OCI-LY7 (cell line): ENCODE data around the gene LIMK2. TPM values are rescaled to one million over a fixed set of nuclear protein-coding genes. Genes with fewer than 3 reads are reported as not detected.
"Not testable (repeated sequence)": the region's sequence is repeated elsewhere in the genome, so short reads cannot be mapped to it uniquely, and the experiment has no call there.

Experiments used
- BruUV-seq: library from RNA; stranded (reverse); fragments of 400-500 nt; replicated peaks from 2 replicates; lab custom pipeline; 2021; lab: Mats Ljungman, UMichigan
- CTCF ChIA-PET: fragments of 300-600 bp; sonication (Branson Sonifier 250); formaldehyde crosslinking; loops from one replicate; lab custom pipeline; 2022; ENCODE audit warnings: antibody characterized with exemption; ENCODE audit not compliant: unreplicated experiment; lab: Charles Lee
- POLR2A ChIA-PET: fragments of 300-600 bp; sonication (Branson Sonifier 250); formaldehyde crosslinking; loops from one replicate; lab custom pipeline; 2022; ENCODE audit warnings: antibody characterized with exemption; lab: Charles Lee
- DNase-seq: peaks from one replicate; pipeline ENCODE4 v3.0.0-alpha.2; 2015; ENCODE audit warnings: low spot score
- H2AFZ ChIP-seq: fragments of 200-600 bp; sonication (generic), shearing (Covaris generic); 2 replicates; pipeline ENCODE4 v1.6.1; 2014; ENCODE audit warnings: mild to moderate bottlenecking, antibody characterized with exemption, low read length, moderate library complexity
- H3K27ac ChIP-seq: fragments of 200-600 bp; sonication (generic); 2 replicates; pipeline ENCODE4 v1.5.1; 2014; ENCODE audit warnings: mixed run types, low read depth, mild to moderate bottlenecking, moderate library complexity, low read length, inconsistent platforms; ENCODE audit not compliant: poor library complexity, severe bottlenecking
- H3K36me3 ChIP-seq: fragments of 200-600 bp; sonication (generic); 2 replicates; pipeline ENCODE4 v1.6.1; 2014; ENCODE audit warnings: mild to moderate bottlenecking, antibody characterized with exemption, low read length, moderate library complexity, mixed read lengths; ENCODE audit not compliant: insufficient read depth
- H3K4me1 ChIP-seq: fragments of 200-600 bp; sonication (generic); 2 replicates; pipeline ENCODE4 v1.5.1; 2014; ENCODE audit warnings: mild to moderate bottlenecking, low read length; ENCODE audit not compliant: insufficient read depth, poor library complexity, severe bottlenecking
- H3K4me2 ChIP-seq: fragments of 200-600 bp; sonication (generic); 2 replicates; pipeline ENCODE4 v1.6.1; 2014; ENCODE audit warnings: mild to moderate bottlenecking, low read length
- H3K4me3 ChIP-seq: fragments of 200-600 bp; sonication (generic); 2 replicates; pipeline ENCODE4 v1.5.1; 2014; ENCODE audit warnings: mild to moderate bottlenecking, low read depth, low read length; ENCODE audit not compliant: poor library complexity, severe bottlenecking
- H3K79me2 ChIP-seq: fragments of 200-600 bp; sonication (generic); 2 replicates; pipeline ENCODE4 v1.6.1; 2016; ENCODE audit warnings: low read depth, mild to moderate bottlenecking, low read length, moderate library complexity, mixed read lengths; ENCODE audit not compliant: insufficient read depth
- H3K9me2 ChIP-seq: fragments of 200-600 bp; sonication (generic); 2 replicates; pipeline ENCODE4 v1.6.1; 2016; ENCODE audit warnings: mild to moderate bottlenecking, low read length, mixed read lengths; ENCODE audit not compliant: insufficient read depth
- H3K9me3 ChIP-seq: fragments of 200-600 bp; sonication (generic); 2 replicates; pipeline ENCODE4 v1.6.1; 2014; ENCODE audit warnings: mild to moderate bottlenecking, mixed run types, low read length, mixed read lengths
- H4K20me1 ChIP-seq: fragments of 200-600 bp; sonication (generic); 2 replicates; pipeline ENCODE4 v1.6.1; 2014; ENCODE audit warnings: mild to moderate bottlenecking, antibody characterized with exemption, low read length, moderate library complexity, mixed read lengths; ENCODE audit not compliant: insufficient read depth
- EZH2phosphoT487 ChIP-seq: fragments of 200-600 bp; sonication (generic); IDR thresholded peaks from 2 replicates; pipeline ENCODE4 v1.6.1; 2018; ENCODE audit warnings: low read depth, borderline replicate concordance, mild to moderate bottlenecking, mixed run types, antibody characterized with exemption, low read length, moderate library complexity, mixed read lengths
- intact Hi-C: fragments of 100-400 bp; cut with micrococcal nuclease; formaldehyde crosslinking; loops from one replicate; pipeline ENCODE4 v1.10.0; 2022; ENCODE audit not compliant: unreplicated experiment
- total RNA-seq, 2 experiments: library from RNA; depleted of rRNA in 1 of 2; stranded (reverse); fragments of >200 nt in 1 of 2; shearing (Covaris generic) in 1 of 2; gene quantifications; 2 replicates each; pipeline ENCODE4 v1.2.3, GENCODE V29; 2014 to 2022
- TF ChIP-seq, protein P1 (sequence below): fragments of 200-600 bp; sonication (generic); conservative IDR thresholded peaks from 2 replicates; pipeline ENCODE4 v1.5.1; 2014; ENCODE audit warnings: mild to moderate bottlenecking, antibody characterized with exemption, low read length, moderate library complexity, mixed read lengths

The LIMK2 gene
- total RNA-seq, 2 experiments from 2014 or later = 16.2 to 24.8 TPM

DNA sequence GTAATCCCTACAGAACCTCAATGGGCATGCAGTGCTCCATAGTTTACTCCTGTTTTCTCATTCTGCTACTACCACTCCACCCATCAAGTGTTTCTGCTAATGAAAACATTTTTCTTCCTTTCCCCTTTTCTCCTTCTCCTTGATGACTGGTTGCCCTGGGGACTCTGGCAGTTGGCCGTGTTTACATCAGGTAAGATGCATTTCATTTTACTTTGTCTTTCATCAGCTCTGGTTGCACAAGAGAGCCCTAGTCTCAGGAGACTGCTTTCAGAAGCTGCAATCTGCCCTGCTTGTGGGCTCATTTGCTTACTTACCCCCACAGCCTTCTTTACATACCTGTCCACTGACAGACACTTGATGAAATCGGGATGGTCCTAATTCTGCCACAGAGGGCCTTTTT, 19.6 kb upstream of the LIMK2 start:
- Histone ChIP-seq H3K9me3 (no peaks in the 10 kb centered on the region), H3K9me2 (no peaks in the 10 kb centered on the region), H3K4me1 (no peaks in the 10 kb centered on the region), H3K4me3 (no peak overlapping the region), H3K36me3 (peaks cover 29% of the 10 kb centered on the region), H3K4me2 (no peak overlapping the region), H3K27ac (no peak overlapping the region), H3K79me2 (no peaks in the 10 kb centered on the region), H2AFZ (no peak overlapping the region), H4K20me1 (no peaks in the 10 kb centered on the region)
- BruUV-seq = no TSS peak
- TF ChIP-seq, protein P1, sequence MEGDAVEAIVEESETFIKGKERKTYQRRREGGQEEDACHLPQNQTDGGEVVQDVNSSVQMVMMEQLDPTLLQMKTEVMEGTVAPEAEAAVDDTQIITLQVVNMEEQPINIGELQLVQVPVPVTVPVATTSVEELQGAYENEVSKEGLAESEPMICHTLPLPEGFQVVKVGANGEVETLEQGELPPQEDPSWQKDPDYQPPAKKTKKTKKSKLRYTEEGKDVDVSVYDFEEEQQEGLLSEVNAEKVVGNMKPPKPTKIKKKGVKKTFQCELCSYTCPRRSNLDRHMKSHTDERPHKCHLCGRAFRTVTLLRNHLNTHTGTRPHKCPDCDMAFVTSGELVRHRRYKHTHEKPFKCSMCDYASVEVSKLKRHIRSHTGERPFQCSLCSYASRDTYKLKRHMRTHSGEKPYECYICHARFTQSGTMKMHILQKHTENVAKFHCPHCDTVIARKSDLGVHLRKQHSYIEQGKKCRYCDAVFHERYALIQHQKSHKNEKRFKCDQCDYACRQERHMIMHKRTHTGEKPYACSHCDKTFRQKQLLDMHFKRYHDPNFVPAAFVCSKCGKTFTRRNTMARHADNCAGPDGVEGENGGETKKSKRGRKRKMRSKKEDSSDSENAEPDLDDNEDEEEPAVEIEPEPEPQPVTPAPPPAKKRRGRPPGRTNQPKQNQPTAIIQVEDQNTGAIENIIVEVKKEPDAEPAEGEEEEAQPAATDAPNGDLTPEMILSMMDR = no peak
- no peak for TF ChIP-seq EZH2phosphoT487
- POLR2A ChIA-PET = interaction anchor here (0.6 to 2.0 kb wide), 4 partner anchors 15 to 29 kb away, joined by 3 to 6 read pairs (median 4); no protein-coding TSS in a partner anchor
- CTCF ChIA-PET = no interaction called here
- intact Hi-C loops = no loop called here
- peak; percentile 15 for DNase-seq

DNA sequence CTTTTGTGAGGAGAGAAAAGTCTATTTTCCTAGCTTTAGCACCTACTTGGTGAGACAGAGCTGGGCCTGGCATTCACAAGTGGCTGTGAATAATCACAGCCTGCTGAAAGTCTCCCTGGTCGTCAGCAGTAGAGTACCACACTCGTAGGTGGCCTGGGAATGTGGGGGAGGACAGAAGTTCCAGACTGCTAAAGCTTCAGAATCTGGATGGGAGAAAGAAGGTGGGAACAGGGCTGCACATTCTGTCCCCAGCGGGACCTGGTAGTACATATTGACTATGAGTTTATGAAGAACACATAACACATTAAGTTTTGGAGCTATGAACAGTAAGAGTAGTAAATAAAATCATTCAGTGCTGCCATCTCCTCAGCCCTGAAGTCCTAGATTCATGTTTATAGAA, 19.0 kb upstream of the LIMK2 start:
- CTCF ChIA-PET = no interaction called here
- no peak overlapping the region for H3K4me2 ChIP-seq

DNA sequence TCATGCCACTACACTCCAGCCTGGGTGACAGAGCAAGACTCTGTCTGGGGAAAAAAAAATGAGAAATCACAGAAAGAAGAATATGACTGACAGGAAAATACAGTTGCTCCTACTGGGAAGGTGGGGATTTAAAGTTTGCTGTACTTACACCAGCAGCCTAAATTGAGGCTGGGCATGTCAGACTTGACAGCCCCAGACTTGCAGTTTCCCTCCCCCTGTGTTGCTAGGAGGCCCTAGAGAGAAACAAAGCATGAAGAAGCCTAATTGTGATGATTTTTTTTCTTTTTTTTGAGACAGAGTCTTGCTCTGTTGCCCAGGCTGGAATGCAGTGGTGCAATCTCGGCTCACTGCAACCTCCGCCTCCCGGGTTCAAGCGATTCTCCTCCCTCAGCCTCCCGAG, 17.4 kb upstream of the LIMK2 start:
- H3K4me2 ChIP-seq, H2AFZ ChIP-seq, H3K79me2 ChIP-seq, POLR2A ChIA-PET, H3K27ac ChIP-seq, CTCF ChIA-PET, intact Hi-C loops, H3K9me3 ChIP-seq, H3K9me2 ChIP-seq, H4K20me1 ChIP-seq, H3K4me1 ChIP-seq, H3K4me3 ChIP-seq, BruUV-seq, DNase-seq: not testable (repeated sequence)
- H3K36me3 ChIP-seq = peaks cover 22% of the 10 kb centered on the region; the same call in 1 of the 2 replicates

More for the DNA sequence above, 19.0 kb upstream of the LIMK2 start:
- TF ChIP-seq, protein P1 = no peak
- no peak for TF ChIP-seq EZH2phosphoT487
- Histone ChIP-seq H4K20me1 (no peaks in the 10 kb centered on the region), H3K36me3 (peaks cover 28% of the 10 kb centered on the region), H3K4me3 (no peak overlapping the region), H3K79me2 (no peaks in the 10 kb centered on the region), H3K27ac (no peak overlapping the region), H3K9me3 (no peaks in the 10 kb centered on the region), H3K9me2 (no peaks in the 10 kb centered on the region), H3K4me1 (no peaks in the 10 kb centered on the region), H2AFZ (no peak overlapping the region)
- POLR2A ChIA-PET = interaction anchor here (0.6 to 2.0 kb wide), 3 partner anchors 14 to 29 kb away, joined by 4 to 6 read pairs (median 4); no protein-coding TSS in a partner anchor
- intact Hi-C loops = no loop called here
- BruUV-seq = no TSS peak
- no peak for DNase-seq
